NCI-H345 treated with DMSO at 0.1 percent for 48 hours (cell line): Measurements from ENCODE around the gene ANKRD2.
"Not testable (repeated sequence)": the region's sequence is repeated elsewhere in the genome, so short reads cannot be mapped to it uniquely, and the experiment has no call there.

Experiments used
- DNase-seq: peaks from one replicate; lab custom pipeline; 2025; ENCODE audit not compliant: unreplicated experiment; lab: John Stamatoyannopoulos, UW

The ANKRD2 gene, protein sequence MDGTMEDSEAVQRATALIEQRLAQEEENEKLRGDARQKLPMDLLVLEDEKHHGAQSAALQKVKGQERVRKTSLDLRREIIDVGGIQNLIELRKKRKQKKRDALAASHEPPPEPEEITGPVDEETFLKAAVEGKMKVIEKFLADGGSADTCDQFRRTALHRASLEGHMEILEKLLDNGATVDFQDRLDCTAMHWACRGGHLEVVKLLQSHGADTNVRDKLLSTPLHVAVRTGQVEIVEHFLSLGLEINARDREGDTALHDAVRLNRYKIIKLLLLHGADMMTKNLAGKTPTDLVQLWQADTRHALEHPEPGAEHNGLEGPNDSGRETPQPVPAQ

DNA sequence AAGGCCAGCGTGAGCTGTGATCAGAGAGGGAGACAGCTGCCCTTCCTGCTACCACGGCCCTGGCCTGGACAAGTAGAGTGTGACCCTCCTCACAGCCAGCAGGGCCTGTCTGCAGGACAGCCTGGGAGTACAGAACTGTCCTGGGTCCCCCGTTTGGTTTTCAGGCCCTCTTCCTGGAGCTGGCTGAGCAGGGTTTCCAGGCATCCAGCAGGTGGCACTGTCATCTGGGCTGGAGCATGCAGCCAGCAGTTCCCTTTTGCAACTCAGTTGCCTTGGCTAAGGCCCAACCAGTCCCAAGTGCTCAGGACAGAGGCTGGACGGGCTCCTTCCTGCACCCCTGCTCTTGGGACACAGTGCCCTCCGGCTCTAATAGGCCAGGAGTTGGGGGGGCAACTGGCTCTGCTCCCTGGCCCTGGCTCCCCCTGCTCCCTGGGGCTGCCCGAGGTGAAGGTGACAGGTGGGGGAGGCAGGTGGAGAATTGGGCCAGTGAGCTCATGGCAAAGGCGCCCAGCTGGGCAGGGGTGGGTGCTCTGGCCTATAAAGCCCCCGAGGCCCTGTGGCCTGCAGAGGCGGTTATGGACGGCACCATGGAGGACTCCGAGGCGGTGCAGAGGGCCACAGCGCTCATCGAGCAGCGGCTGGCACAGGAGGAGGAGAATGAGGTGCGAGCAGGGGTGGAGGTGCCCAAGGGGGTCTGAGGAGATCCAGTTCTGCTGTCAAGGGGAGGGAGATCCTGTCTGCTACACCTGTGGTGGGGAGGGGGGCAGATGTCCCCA lies at the start of gene ANKRD2:
Gene ANKRD2, plus strand, starts transcription at position 566 of the 776 bp plus-strand sequence. Its CDS starts 10 bp downstream, at position 576.
- peak; percentile 3 for DNase-seq

DNA sequence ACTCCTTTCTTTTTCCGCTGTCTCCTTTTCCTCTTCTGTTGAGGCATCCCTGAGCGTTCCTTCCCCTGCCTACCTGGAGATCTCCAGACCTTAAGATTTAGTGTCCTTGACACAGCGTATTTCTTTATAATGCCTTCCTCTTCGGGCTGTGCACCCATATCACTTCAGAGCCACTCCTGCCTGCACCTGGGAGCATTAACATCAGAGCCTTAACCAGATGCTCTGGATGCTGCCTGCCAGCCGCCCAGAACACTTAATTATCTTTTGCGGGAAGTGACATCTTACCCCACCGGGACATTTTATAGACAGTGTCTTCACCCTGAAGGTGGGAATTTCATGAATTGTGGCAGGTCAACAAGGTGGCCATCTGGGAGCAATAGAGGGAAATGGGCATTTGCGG lies 49.6 kb upstream of the ANKRD2 start:
- DNase-seq: no peak

DNA sequence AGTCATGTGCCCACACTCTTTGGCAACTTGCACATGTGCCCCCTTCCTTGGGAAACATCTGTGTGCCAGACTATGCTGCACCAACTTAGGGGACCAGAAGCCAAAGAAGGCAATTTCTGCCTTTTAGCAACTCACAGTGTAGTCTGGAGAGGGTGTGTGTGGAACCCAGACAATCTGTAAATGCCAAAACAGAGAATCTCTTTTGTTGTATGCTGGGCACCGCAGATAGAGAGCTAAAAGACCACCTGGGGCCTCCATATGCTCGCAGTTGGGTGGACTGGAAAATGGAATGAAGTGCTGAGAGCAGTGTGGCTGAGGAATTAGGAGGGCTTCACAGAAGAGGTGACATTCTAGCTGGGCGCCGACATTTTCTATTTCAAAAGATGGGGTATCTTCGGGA lies 47.5 kb upstream of the ANKRD2 start:
- DNase-seq: no peak

DNA sequence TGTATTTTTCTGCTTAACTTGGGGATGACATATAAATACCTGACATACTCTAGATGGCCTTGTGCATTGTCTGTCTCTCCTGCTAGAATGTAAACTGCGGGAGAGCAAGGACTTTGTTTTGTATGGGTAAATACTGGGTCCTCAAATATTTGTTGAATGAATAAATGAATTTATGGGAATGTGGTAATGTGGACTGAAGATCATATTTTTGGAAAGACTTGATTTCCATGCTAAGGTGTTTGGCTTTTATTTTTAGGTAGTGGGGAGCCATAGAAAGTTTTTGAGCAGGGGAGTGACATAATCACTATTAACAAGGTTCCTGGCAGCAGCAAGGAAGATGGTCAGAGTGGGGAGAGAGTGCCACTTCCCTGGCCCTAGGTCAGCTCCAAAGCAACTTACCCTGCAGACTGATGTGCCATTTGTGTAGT lies 46.9 kb upstream of the ANKRD2 start:
- no peak for DNase-seq

DNA sequence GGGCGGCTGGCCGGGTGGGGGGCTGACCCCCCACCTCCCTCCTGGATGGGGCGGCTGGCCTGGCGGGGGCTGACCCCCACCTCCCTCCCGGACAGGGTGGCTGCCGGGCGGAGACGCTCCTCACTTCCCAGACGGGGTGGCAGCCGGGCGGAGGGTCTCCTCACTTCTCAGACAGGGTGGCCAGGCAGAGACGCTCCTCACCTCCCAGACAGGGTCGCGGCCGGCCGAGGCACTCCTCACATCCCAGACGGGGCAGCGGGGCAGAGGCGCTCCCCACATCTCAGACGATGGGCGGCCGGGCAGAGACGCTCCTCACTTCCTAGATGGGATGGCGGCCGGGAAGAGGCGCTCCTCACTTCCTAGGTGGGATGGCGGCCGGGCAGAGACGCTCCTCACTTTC lies 43.7 kb upstream of the ANKRD2 start:
- not testable (repeated sequence) for DNase-seq

DNA sequence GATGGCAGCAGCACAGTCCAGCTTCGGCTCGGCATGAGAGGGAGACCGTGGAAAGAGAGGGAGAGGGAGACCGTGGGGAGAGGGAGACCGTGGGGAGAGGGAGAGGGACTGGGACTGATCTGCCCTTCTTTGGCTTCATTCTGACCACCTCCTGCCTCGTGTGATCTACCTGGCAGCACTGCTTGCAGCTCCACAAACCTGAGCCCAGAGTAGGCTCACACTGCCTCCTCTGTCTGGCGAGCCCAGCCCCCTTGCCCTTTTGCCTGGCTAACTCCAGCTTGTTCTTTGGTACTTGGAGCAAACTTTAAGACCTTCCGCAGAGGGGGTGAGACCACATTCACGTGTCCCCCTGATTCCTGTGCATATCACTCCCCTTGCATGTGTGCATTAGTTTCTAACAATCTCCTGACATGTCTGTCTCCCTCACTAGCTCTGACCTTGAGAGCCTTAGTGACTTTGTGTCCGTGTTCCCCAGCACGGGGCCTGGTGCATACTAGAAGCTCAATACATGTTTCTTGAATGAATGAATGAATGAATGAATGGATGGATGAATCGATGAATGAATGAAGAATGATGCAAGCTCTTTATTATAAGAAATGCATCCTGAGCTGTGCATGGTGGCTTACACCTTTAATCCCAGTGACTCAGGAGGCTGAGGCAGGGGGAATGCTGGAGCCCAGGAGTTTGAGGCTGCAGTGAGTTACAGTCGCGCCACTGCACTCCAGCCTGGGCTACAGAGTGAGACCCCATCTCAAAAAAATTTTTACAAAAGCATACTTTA lies 42.7 kb upstream of the ANKRD2 start:
- DNase-seq: no peak

DNA sequence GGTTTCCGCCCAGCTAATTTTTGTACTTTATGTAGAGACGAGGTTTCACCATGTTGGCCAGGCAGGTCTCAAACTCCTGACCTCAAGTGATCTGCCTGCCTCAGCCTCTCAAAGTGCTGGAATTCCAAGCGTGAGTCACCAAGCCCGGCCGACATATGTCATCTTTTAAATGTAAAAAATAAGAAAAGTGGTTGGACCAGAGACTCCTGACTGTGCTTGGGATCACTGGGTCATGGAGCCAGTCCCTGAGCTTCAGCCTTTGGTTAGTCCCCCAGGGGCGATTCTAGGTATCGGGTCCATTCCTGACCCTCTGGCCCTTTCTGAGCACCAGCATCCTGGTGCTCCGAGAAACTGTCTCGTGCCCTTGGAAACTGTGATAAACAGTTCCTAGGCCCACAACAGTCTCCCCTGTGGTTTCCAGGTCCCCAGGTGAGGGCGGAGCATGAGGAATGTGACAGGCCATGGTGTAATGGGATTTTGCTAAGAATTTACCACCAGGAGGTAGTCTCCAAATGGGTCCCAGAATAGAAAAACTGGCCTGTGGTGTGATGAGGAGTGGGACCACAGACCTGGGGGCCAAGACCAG lies 41.1 kb upstream of the ANKRD2 start:
- DNase-seq: no peak

DNA sequence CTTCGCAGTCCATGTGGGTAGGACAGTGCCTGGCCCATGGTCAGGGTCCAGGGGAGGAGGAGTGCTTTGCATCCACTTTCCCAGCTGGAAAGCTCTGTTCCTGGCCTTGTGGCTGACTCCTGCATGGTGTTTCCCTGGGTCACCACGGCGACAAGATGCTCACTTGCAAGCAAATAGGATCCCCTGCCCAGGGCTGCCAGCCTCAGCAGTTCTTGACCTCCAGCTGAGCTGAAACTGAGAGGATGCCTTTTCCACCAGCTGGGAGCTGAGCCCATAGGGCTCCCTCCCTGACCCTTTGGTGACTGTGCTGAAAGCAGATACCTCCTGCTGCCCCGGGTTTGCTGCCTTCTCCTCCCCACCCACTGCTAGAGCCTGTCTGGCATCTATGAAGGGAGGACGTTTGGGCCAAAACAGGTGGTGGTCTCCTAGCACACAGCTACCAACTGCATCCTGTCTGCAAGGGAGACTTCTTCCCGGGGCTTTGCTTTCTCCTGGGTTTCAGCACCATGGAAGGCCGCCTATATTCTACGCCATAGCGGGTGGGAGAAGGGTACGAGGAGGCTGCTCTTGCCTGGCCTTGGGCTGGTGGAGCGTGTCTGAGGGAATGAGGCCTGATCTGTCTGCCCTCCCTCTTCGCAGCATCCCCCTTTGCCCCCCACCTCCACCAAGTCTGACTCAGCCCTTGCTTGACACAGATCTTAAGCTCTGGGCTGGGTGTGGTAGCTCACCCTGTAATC lies 39.5 kb upstream of the ANKRD2 start:
- no peak for DNase-seq

DNA sequence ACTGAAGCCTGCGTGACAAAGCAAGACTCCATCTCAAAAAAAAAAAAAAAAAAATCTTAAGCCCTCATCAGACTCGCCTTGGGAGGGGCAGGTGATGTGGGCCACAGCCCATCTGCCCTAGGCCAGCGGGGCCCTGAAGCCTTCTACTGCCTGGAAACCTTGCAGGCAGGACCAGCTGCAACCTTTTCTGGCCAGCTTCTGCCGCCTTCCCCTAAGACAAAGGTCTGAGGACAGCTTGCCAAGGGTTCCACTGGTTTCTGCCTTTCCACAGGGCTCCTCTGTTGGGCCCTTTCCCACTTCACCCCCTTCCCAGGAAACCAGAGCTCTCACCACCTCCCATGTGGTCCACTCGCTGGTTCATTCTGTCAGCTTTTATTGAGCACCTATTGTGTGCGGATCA lies 38.7 kb upstream of the ANKRD2 start:
- DNase-seq: no peak

DNA sequence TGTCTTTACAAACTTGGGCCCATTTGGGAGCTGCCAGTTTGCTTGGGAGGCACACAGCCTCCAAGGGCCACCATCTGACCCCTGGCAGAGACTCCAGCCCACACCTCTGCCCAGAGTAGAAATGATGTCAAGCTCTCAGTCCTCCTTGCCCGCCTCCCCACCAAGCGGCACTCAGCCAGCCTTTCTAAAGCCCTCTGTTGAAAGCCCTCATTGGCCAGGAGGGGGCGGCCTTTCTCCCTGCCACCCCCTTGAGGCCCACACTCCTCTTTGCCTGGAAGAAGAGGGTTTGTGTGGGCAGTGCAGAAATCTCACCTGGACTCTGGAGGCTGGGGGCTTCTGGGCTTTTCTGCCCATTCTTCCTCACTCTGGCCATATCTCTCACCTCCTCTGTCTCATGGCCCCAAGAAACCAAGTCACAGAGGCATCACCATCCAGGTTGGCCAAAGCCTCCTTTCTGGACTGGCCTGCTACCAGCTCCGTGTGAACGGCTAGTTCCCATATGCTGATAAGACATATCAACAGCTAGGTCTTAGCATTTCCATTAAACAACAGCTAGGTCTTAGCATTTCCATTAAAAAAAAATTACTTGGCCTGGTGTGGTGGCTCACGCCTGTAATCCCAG lies 37.7 kb upstream of the ANKRD2 start:
- DNase-seq: no peak

DNA sequence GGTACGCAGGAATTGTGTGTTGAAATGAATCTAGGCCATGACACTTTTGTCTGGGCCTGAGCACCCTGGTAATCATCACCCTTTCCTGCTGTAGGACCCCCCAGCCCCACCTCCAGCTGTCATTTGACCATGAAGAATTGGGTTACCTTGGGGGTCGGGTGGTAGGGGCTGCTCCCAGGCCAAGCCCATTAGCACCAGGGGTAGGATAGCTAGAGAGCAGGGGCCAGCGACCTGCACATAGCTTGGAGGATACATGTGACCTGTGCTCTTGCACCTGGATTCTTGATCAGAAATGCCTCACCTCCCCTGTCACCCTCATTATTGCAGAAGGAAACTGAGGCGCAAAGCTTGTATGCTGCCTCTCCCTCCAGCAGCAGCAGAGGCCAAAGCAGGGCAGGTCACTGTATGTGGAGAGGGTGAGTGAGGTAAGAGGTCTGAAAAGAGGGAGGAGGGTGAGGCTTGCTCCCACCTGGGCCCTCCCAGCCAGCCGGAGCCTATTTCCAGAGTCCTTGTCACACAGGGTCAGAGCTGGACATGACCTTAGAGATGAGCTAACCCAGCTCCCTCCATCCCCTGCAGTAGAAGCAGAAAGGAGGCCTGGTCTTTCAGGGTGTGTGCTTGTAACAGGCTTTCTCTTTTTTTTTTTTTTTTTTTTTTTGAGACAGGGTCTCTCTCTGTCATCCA lies 35.3 kb upstream of the ANKRD2 start:
- DNase-seq: no peak

DNA sequence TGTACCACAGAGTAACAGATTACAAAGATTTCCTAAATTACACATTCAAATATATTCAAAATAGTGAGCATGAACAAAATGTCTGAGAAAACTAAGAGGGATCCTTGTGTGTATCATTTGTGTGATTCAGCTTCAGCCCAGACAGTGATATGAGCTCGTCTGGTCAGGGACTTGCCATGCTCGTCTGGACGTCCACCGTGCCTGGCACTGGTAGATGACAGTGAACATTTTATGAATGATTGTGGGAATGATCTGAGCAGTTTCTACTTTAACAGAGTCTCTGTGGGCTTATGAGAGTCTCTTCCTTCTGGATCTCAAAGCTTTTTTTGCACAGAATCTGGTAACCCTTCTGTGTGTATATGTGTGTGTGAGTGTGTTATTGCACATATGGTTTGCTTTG lies 34.2 kb upstream of the ANKRD2 start:
- DNase-seq: no peak

DNA sequence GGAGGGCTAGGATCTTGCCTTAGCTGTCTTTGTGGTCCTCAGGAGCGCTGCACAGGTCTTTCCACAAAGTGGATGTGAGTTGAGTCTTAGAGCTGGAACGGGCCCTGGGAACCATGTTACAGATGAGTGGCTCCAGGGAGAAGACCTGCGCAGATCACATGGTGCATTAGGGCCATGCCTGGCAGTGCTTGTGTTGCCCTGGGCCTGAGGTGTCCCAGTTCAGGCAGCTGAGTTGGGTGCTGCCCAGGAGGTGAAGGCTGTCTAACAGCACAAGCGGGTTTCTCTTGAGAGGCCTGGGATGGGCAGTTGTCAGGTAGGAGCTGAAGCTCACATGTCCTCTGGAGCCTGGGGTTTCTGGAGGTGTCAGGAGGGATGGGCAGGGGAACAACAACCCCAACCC lies 33.7 kb upstream of the ANKRD2 start:
- DNase-seq: no peak

DNA sequence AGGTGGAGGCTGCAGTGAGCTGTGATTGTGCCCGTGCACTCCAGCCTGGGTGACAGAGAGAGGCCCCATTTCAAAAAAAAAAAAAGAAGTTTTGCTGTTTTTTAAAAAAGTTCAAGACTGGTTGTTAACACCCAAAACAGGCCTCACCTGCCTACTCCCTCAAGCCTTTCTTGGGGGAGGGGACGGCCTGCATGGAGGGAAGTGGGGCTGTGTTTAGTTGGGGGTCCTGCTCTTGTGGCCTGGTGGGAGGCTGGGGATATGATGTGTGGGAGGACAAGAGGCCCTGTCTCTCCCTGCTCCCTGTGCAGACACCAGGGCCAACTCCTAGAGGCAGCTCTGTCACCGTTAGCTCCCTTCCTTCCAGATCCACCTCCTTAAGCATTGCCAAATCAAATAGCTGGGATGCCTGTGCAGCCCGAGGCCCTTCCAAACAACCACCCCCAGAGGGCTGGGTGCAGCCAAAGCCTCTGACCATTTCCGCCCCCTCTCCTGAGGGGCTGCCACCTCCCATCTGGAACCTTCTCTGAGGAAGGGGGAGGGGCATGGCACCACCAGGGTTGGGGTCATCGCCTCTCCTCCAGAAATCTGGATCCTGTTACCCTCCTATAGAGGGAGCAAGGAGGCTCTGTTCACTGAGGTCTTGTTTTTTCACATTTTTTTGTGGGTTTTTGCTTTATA lies 32.9 kb upstream of the ANKRD2 start:
- DNase-seq: no peak

DNA sequence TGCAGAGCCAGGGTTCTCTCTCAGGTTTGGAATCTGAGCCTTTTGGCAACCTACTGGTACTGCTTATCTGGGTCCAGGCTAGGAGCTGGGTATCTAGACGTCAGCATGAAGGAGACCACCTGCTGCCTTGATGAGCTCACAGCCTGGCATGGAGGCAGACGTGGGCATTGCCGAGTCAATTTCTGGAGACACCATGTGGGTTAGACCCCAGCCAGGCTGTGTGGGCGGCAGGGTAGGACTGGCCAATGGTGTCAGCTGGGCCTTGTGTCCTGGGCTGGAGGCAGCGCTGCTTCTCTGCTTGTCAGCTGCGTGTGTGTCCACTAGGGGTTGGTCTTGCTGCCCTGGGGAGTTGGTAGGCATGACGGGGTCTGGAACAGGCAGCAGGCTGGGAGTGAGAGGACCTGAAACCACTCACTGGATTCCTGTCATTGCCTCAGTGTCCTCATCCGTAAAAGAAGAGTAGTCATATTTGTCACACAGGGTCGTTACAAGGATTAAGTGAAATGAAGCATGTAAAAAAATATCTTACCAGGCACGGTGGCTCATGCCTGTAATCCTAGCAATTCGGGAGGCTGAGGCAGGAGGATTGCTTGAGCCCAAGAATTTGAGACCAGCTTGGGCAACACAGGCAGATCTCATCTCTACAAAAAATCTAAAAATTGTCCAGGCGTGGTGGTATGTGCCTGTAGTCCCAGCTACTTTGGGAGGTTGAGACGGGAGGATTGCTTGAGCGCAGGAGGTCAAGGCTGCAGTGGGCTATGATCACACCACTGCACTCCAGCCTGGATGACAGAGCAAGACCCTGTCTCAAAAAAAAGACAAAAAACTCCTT lies 31.7 kb upstream of the ANKRD2 start:
- DNase-seq: no peak

DNA sequence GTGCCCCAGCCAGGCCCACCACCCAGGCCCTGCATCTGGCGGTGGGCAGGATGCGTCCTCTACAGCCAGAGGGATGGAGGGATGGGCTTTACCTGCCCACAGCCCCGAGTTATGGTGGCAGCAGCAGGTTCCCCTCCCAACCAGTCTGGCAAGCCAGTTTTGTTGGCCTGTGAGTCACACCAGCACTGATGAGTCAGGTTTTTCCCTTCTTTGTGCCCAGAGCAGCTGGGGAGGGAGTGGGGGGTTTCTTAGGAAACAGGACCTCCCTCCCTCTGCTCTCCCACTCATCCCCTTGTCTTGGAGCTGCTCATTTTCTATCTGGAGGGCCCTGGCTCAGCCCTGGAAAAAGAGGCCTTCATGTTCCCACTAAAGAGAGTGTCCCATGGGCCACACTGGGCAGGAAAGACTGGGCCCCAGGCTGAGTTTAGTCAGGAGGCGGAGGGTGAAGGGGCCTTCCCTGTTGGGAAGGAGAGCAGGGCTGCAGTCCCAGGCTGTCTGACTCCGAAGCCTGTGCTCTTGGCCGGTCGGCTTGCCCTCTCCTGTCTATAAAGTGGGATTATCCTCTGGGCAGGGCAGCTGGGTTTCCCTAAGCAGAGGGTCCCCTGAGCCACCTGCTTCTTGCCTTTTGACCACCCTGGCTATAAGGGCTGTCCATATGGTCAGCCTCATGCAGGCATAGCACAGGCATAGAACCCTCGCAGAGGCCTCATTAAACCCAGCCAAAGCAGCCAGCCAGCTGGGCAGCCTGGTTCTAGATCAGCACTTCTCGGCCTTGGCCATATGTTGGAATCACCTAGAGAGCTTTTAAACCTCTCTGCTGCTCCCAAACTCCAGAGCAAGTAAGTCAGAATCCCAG lies 30.2 kb upstream of the ANKRD2 start:
- no peak for DNase-seq

DNA sequence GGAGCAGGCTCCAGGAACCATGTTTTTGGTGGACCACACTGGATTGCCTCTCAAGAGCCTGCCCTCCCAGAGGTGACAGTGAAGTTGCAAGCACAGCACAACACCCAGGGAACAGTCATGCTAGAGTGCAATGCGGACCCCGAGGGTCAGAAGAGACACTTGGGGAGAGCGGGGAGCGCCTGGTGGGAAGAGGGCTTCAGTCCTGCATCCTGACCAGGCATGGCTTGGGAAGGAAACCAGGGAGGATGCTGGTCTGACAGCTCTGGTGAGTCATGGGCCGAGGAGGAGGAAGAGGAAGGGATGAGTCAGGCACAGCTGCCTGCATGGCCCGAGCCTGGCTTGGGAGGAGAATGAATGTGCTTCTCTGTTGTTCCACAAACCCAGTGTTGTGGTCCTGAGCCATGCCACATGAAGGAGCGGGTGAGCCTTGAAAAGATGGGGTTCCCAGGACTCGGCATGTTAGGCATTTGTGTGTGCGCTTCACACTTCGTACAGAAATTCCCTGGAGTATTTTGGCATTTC lies 29.5 kb upstream of the ANKRD2 start:
- DNase-seq: no peak
